Measurements from ENCODE around the gene TEPSIN. TPM values are rescaled to one million over a fixed set of nuclear protein-coding genes. Genes with fewer than 3 reads are reported as not detected.
A peak's percentile ranks its signal among the peaks of the same experiment; 100 is the strongest.

Gene TEPSIN
- total and polyA plus RNA-seq, 12 donors: 3.1 to 144 (median 40.6) TPM

DNA sequence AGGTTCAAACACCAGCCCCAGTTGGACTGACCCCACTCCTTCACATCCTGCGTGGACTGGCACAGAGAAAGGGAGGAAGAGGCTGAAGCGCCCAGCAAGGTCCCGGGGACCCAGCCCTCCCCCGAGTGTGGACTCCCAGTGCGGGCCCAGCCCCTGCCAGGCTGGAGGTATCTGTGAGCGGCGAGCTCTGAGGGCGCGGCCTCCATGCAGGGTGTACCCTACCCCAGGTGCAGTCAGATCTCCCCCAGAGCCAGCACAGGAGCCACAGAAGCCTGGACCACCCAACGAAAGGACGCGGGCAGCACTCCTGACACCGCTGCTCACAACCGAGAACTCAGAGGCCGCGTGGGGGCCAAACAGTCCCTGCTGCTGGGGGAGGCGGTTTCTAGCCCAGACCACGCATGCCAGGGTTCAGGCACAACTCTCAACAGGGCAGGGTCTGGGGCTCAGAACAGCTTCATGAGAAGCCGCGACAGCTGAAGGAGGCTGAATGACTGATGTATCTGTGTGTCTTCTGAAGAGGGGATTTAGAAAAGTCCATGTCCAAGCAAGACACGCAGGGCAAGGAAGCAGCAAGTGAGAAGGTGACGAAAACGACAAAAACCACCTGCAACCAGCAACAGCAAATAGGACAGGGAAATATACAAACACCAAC lies 47.8 kb upstream of the TEPSIN start:
- no peak for DNase-seq
- Histone ChIP-seq H3K27me3 (no peaks in the 10 kb centered on the region), H3K4me1 (replicated peaks in 1 of 2) (peaks cover 0 to 35% of the 10 kb centered on the region in 2 donors), H3K4me3 (no peak overlapping the region), H3K36me3 (replicated peaks in 1 of 2) (peaks cover 0 to 44% of the 10 kb centered on the region in 2 donors), H3K9me3 (replicated peaks in 1 of 3) (no peaks in the 10 kb centered on the region), H3K27ac (peak overlapping the region in 4 of 5 donors; percentile 40 to 81 (median 68))
- intact Hi-C loops (cut with DNase I): no loop called here
- no peak for TF ChIP-seq POLR2A (IDR thresholded peaks at IDR 0.05)
- TF ChIP-seq, protein P1, sequence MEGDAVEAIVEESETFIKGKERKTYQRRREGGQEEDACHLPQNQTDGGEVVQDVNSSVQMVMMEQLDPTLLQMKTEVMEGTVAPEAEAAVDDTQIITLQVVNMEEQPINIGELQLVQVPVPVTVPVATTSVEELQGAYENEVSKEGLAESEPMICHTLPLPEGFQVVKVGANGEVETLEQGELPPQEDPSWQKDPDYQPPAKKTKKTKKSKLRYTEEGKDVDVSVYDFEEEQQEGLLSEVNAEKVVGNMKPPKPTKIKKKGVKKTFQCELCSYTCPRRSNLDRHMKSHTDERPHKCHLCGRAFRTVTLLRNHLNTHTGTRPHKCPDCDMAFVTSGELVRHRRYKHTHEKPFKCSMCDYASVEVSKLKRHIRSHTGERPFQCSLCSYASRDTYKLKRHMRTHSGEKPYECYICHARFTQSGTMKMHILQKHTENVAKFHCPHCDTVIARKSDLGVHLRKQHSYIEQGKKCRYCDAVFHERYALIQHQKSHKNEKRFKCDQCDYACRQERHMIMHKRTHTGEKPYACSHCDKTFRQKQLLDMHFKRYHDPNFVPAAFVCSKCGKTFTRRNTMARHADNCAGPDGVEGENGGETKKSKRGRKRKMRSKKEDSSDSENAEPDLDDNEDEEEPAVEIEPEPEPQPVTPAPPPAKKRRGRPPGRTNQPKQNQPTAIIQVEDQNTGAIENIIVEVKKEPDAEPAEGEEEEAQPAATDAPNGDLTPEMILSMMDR (IDR thresholded peaks at IDR 0.05): no peak
- WGBS, 4 donors: 90 to 97% (median 93%) methylated on average over 14 to 23 of the region's 23 CpGs

DNA sequence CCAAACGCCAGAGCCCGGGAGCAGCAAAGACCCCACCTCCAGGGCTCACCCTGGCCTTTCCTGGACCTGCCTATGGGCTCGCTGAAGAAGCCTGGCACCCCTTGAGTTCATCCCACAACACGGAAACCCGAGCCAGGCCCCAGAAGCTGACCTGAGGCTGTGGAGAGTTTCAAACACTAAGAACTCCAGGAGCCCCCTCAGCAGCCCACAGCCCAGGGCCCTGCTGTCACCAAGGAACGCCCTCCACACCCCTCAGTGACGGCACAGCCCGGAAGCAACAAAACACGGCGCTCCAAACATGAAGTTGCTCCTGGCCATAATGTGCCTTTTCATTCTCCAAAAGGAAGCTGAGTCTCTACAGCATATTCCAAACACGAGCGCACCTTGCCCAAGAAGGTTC lies 47.0 kb upstream of the TEPSIN start:
- no peaks in the 10 kb centered on the region for H3K9me3 ChIP-seq (replicated peaks in 1 of 3)
- H3K4me3 ChIP-seq: peak overlapping the region in 1 of 4 donors; percentile 28
- intact Hi-C loops (cut with DNase I): no loop called here
- TF ChIP-seq POLR2A (IDR thresholded peaks at IDR 0.05): no peak
- TF ChIP-seq, protein P1 (IDR thresholded peaks at IDR 0.05): no peak
- H3K27ac ChIP-seq: peak overlapping the region in 4 of 5 donors; percentile 40 to 81 (median 68)
- WGBS, 4 donors: 60 to 70% (median 61%) methylated on average over 9 to 12 of the region's 12 CpGs
- peaks cover 0 to 51% of the 10 kb centered on the region in 2 donors for H3K36me3 ChIP-seq (replicated peaks in 1 of 2)
- no peak for DNase-seq
- H3K27me3 ChIP-seq: no peaks in the 10 kb centered on the region
- H3K4me1 ChIP-seq (replicated peaks in 1 of 2): peaks cover 0 to 35% of the 10 kb centered on the region in 2 donors

DNA sequence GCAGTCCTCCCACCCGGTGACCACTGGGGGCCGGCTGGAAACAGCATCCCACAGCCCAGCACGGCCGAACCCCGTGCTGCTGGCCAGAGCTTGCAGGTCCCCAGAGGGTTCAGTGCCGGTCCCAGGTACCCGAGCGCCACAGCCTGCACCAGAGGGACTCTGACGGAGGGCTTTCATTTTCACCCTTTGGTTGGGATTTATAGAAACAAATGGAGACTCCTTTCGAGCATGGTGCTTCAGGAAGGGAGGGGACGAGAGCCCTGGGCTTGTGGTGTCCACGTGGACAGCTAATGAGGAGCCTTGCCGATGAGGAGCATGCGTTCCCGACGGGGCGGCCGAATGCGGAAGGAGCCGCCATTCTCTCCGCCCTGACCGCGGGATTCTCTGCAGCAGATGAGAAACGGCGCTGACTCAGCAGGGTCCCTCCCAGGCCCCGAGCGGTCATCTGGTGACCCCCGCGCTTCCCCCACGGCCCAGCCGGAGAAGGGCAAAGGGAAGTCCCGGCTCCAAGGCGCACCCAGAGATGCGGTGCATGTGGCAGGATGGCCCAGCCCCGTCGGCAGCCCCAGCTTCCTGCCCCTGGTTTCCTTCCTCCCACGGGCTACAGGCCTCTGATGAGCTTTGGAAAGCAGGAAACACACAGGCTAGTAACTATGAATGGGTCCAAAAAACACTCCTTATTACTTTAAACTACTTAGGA lies 46.5 kb upstream of the TEPSIN start:
- intact Hi-C loops (cut with DNase I): no loop called here
- DNase-seq: peak; percentile 64 to 88 (median 80)
- WGBS, 4 donors: 40 to 56% (median 50%) methylated on average over 22 to 37 of the region's 37 CpGs
- H3K4me1 ChIP-seq (replicated peaks in 1 of 2): peaks cover 0 to 35% of the 10 kb centered on the region in 2 donors
- no peaks in the 10 kb centered on the region for H3K9me3 ChIP-seq (replicated peaks in 1 of 3)
- H3K27ac ChIP-seq: peak overlapping the region in 4 of 5 donors; percentile 40 to 81 (median 68)
- H3K4me3 ChIP-seq: peak overlapping the region in 1 of 4 donors; percentile 28
- TF ChIP-seq POLR2A (IDR thresholded peaks at IDR 0.05): no peak
- TF ChIP-seq, protein P1 (IDR thresholded peaks at IDR 0.05): no peak
- no peaks in the 10 kb centered on the region for H3K27me3 ChIP-seq
- H3K36me3 ChIP-seq (replicated peaks in 1 of 2): peaks cover 0 to 55% of the 10 kb centered on the region in 2 donors

DNA sequence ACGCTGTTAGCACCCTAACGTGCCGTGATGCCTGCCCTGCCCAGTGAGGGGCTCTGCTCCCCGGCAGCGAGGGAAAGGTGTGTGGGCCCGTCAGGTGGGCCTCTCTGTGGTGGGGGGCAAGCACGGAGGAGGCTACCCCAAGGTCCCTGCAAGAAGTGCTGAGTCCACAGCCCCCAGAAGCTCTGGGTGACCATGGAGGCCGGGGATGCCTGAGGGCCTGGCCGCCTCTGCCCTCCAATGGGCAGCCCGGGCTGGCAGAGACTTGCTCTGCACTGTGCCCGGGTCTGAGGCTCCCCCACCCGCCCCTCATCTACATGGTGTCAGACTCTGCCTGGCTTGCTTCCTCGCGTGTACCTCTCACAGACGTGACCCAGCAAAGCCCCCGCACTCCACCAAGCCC lies 44.0 kb upstream of the TEPSIN start:
- intact Hi-C loops (cut with DNase I): no loop called here
- Histone ChIP-seq H3K4me3 (no peak overlapping the region), H3K27me3 (no peaks in the 10 kb centered on the region), H3K4me1 (replicated peaks in 1 of 2) (peaks cover 0 to 33% of the 10 kb centered on the region in 2 donors), H3K27ac (no peak overlapping the region), H3K36me3 (replicated peaks in 1 of 2) (peaks cover 0 to 53% of the 10 kb centered on the region in 2 donors), H3K9me3 (replicated peaks in 1 of 3) (no peaks in the 10 kb centered on the region)
- TF ChIP-seq, protein P1 (IDR thresholded peaks at IDR 0.05): no peak
- no peak for TF ChIP-seq POLR2A (IDR thresholded peaks at IDR 0.05)
- no peak for DNase-seq
- WGBS, 4 donors: 90 to 100% (median 95%) methylated on average over 1 to 16 of the region's 16 CpGs
